HuH-7 (cell line): Measurements from ENCODE around the gene TEC.

Experiments used
- DNase-seq: peaks from one replicate; pipeline ENCODE4 v3.0.0; 2011; ENCODE audit warnings: low spot score

TEC gene

GRCh38 chr4:48121180-48121579 lies 148.5 kb downstream of the TEC start:
- DNase-seq: no peak

DNA sequence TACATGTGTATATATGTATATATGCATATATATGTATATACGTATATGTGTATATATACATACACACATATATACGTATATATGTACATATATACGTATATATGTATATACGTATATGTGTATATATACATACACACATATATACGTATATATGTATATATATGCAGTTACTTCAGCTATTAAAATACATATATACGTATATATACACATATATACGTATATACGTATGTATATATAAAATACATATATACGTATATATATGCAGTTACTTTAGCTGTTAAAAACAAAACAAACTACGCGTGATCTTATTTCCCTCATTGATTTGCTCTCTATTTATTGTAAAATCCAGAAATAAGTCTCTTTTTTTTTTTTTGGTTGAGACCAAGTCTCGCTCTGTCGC lies 149.5 kb downstream of the TEC start:
- DNase-seq: no peak

- no peak for DNase-seq
These were observed 150.0 kb downstream of the TEC start for GRCh38 chr4:48119646-48120045.

DNA sequence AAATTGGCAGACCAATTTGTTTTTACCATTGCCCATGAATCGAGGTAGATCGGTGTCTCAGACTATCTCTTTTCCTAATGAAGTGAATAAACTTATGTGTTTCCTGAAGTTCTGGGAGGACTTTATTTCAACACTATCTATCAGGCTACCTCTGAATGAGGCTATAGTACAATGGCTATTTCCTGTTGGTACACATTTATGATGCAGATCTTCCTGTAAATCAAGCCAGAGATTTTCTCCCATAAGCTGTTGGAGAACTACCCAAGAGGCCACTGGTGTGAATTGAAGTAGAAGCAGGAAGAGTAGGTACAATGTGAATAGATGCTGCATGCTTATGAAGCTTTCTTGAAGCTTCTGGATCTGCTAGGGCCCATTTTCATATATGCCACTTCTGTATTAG lies 151.6 kb downstream of the TEC start:
- no peak for DNase-seq

DNA sequence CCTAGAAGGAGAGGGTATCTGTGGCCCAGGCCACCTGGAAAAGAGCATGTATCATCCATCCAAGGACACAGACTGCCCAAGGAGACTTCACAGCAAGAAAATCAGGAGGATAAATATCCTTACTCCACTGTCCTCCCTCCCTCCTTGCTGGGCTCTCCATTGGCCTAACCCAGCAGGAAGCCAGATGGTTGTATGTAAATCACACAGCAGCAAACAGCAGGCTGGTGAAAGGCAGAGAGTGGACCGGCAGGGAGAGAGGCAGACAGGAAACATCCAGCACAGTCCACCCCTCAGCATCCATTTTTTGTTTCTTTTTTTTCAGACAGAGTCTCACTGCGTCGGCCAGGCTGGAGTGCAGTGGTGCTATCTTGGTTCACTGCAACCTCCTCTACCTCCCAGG lies 153.1 kb downstream of the TEC start:
- no peak for DNase-seq

DNA sequence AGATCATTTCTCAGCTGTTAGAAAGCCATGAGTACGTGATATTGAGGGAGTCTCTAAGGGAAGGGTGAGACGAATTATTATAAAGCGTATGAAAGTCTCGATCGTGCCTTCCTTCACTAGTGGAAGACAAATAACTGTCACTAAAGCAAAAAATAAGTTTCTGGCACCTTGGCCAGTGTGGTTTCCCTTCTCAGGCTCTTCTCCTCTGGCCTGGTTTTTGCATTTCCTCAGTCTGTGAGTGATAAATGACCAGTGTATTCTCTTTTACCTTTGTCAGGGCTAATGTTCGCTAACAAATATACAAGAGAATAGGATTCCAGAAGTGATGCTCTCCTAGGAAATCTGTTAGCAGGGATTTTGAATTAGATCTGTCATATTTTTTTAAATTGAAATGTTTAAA lies 155.2 kb downstream of the TEC start:
- DNase-seq: no peak

- DNase-seq: no peak
These were observed 157.5 kb downstream of the TEC start for GRCh38 chr4:48112017-48112667.

- DNase-seq: no peak
These were observed 159.1 kb downstream of the TEC start for GRCh38 chr4:48110452-48110978.

GRCh38 chr4:48109413-48110263 lies 160.0 kb downstream of the TEC start:
- peak; percentile 46 for DNase-seq

- DNase-seq: no peak
These were observed 161.1 kb downstream of the TEC start for GRCh38 chr4:48108309-48109073.

- no peak for DNase-seq
These were observed 164.4 kb downstream of the TEC start for GRCh38 chr4:48105230-48105629.

DNA sequence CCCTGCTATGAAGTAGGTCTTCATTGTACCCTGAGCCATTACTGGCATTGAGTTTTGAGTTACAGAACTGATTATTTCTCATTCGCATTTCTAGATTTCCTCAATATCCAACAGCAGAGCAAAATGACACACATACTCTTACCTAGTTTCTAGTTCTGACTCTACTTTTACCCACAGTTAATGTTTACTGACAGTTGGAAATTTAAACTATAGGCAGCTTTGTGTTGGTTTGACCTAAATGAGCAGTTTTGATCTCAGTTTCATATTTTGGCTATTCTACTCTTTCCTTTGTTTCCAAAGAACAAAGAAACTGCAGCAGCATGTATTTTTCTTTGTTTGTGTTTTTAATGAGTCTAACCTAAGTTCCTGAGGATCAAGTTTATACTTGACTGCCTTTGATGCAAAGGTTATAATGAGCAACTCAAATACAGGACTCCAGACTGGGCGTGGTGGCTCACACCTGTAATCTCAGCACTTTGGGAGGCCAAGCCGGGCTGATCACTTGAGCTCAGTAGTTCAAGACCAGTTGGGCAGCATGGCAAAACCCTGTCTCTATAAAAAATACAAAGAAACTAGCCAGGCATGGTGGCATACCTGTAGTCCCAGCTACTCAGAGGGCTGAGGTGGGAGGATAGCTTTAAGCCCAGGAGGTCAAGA lies 166.0 kb downstream of the TEC start:
- no peak for DNase-seq

- DNase-seq: no peak
These were observed 167.3 kb downstream of the TEC start for GRCh38 chr4:48102303-48102702.

GRCh38 chr4:48100256-48100655 lies 169.4 kb downstream of the TEC start:
- no peak for DNase-seq

- DNase-seq: no peak
These were observed 174.2 kb downstream of the TEC start for GRCh38 chr4:48095441-48095840.

GRCh38 chr4:48093991-48094416 lies 175.6 kb downstream of the TEC start:
- no peak for DNase-seq

DNA sequence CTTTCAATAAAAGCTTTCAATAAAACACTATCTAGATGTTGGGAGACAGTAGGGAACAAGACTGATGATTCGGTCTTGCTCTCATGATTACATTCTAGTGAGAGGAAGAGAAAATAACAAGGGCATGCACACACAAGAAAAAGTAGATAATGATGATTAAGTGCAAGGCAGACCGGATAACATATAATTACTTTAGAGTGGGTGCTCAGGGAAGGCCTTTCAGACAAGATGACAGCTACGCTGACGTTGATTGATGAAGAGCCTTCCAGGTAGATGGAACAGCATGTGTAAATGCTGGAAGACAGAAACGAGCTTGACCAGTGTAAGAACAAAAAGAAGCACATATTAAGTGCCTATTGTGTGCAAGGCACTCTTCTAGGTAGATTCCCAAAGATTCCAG lies 179.0 kb downstream of the TEC start:
- no peak for DNase-seq

GRCh38 chr4:48085821-48086589 lies 183.6 kb downstream of the TEC start:
- DNase-seq: no peak
